ENCODE results near the gene LPAR1. TPM values are rescaled to one million over a fixed set of nuclear protein-coding genes. Genes with fewer than 3 reads are reported as not detected.

The LPAR1 gene
- total RNA-seq, 1 donor from 2014 or later: 0.56 TPM

GRCh38 chr9:110846215-110846614, 192.1 kb downstream of the LPAR1 start:
- Mint-ChIP-seq H3K4me1 (ENCODE audit: low read depth, unreplicated experiment) (no peaks in the 10 kb centered on the region), H3K4me3 (ENCODE audit: unreplicated experiment) (no peak overlapping the region), H3K27ac (ENCODE audit: unreplicated experiment) (no peak overlapping the region), H3K36me3 (ENCODE audit: unreplicated experiment) (no peaks in the 10 kb centered on the region), H3K9me3 (ENCODE audit: unreplicated experiment) (no peaks in the 10 kb centered on the region), H3K27me3 (ENCODE audit: unreplicated experiment) (no peaks in the 10 kb centered on the region)
- no peak for DNase-seq
- no peak for TF ChIP-seq CTCF (IDR thresholded peaks at IDR 0.05; ENCODE audit: partially characterized antibody, unreplicated experiment)

- no peak overlapping the region for H3K4me3 Mint-ChIP-seq (ENCODE audit: unreplicated experiment)
- no peaks in the 10 kb centered on the region for H3K36me3 Mint-ChIP-seq (ENCODE audit: unreplicated experiment)
- H3K27ac Mint-ChIP-seq (ENCODE audit: unreplicated experiment): no peak overlapping the region
- no peak for DNase-seq
- H3K9me3 Mint-ChIP-seq (ENCODE audit: unreplicated experiment): no peaks in the 10 kb centered on the region
- no peak for TF ChIP-seq CTCF (IDR thresholded peaks at IDR 0.05; ENCODE audit: partially characterized antibody, unreplicated experiment)
- no peaks in the 10 kb centered on the region for H3K4me1 Mint-ChIP-seq (ENCODE audit: low read depth, unreplicated experiment)
- no peaks in the 10 kb centered on the region for H3K27me3 Mint-ChIP-seq (ENCODE audit: unreplicated experiment)
These were observed 194.1 kb downstream of the LPAR1 start for GRCh38 chr9:110844121-110844520.

- no peak overlapping the region for H3K4me3 Mint-ChIP-seq (ENCODE audit: unreplicated experiment)
- no peak for TF ChIP-seq CTCF (IDR thresholded peaks at IDR 0.05; ENCODE audit: partially characterized antibody, unreplicated experiment)
- no peaks in the 10 kb centered on the region for H3K27me3 Mint-ChIP-seq (ENCODE audit: unreplicated experiment)
These were observed 195.3 kb downstream of the LPAR1 start for GRCh38 chr9:110842986-110843385.

GRCh38 chr9:110842169-110842568, 196.1 kb downstream of the LPAR1 start:
- H3K36me3 Mint-ChIP-seq (ENCODE audit: unreplicated experiment): no peaks in the 10 kb centered on the region
- no peaks in the 10 kb centered on the region for H3K27me3 Mint-ChIP-seq (ENCODE audit: unreplicated experiment)
- no peak for TF ChIP-seq CTCF (IDR thresholded peaks at IDR 0.05; ENCODE audit: partially characterized antibody, unreplicated experiment)
- no peak overlapping the region for H3K27ac Mint-ChIP-seq (ENCODE audit: unreplicated experiment)
- H3K4me1 Mint-ChIP-seq (ENCODE audit: low read depth, unreplicated experiment): no peaks in the 10 kb centered on the region
- no peaks in the 10 kb centered on the region for H3K9me3 Mint-ChIP-seq (ENCODE audit: unreplicated experiment)
- H3K4me3 Mint-ChIP-seq (ENCODE audit: unreplicated experiment): no peak overlapping the region
- no peak for DNase-seq

More at GRCh38 chr9:110842986-110843385, 195.3 kb downstream of the LPAR1 start:
- Mint-ChIP-seq H3K4me1 (ENCODE audit: low read depth, unreplicated experiment) (no peaks in the 10 kb centered on the region), H3K27ac (ENCODE audit: unreplicated experiment) (no peak overlapping the region), H3K36me3 (ENCODE audit: unreplicated experiment) (no peaks in the 10 kb centered on the region), H3K9me3 (ENCODE audit: unreplicated experiment) (no peaks in the 10 kb centered on the region)
- no peak for DNase-seq

- no peaks in the 10 kb centered on the region for H3K36me3 Mint-ChIP-seq (ENCODE audit: unreplicated experiment)
- no peak for TF ChIP-seq CTCF (IDR thresholded peaks at IDR 0.05; ENCODE audit: partially characterized antibody, unreplicated experiment)
- no peak for DNase-seq
- H3K4me1 Mint-ChIP-seq (ENCODE audit: low read depth, unreplicated experiment): no peaks in the 10 kb centered on the region
- H3K27ac Mint-ChIP-seq (ENCODE audit: unreplicated experiment): no peak overlapping the region
- no peak overlapping the region for H3K4me3 Mint-ChIP-seq (ENCODE audit: unreplicated experiment)
- no peaks in the 10 kb centered on the region for H3K9me3 Mint-ChIP-seq (ENCODE audit: unreplicated experiment)
- H3K27me3 Mint-ChIP-seq (ENCODE audit: unreplicated experiment): peaks cover 2% of the 10 kb centered on the region
These were observed 200.8 kb downstream of the LPAR1 start for GRCh38 chr9:110837401-110838005.
